Kidney (tissue), 14 donors: ENCODE data around the gene ATP1B3. TPM values are rescaled to one million over a fixed set of nuclear protein-coding genes. Genes with fewer than 3 reads are reported as not detected.

Experiments used
- DNase-seq, 5 donors: peaks; one replicate each; pipeline ENCODE4 v3.0.0-alpha.2; 2013 to 2020
- FAIRE-seq: peaks from 2 replicates; lab custom pipeline; 2012; peaks lifted over from hg19 to GRCh38; lab: Jason Lieb, UNC
- H3K27ac ChIP-seq, 2 donors: one replicate each; pipeline ENCODE4 v1.7.0; 2013; ENCODE audit warnings: low read depth in 2 of 2, low read length in 2 of 2, inconsistent platforms in 1 of 2
- H3K27me3 ChIP-seq: one replicate; pipeline ENCODE4 v1.7.1; 2013; ENCODE audit warnings: low read length, inconsistent platforms; ENCODE audit not compliant: control insufficient read depth, insufficient read depth
- H3K36me3 ChIP-seq, 3 donors: one replicate each; pipeline versions ENCODE4 v1.7.0 to v1.7.1; 2013; ENCODE audit warnings: low read length in 3 of 3, control low read depth in 1 of 3, inconsistent platforms in 1 of 3; ENCODE audit not compliant: insufficient read depth in 3 of 3, control insufficient read depth in 2 of 3
- H3K4me1 ChIP-seq, 3 donors: one replicate each; pipeline versions ENCODE4 v1.7.0 to v1.7.1; 2013; ENCODE audit warnings: low read length in 3 of 3, inconsistent platforms in 1 of 3, low read depth in 1 of 3; ENCODE audit not compliant: control insufficient read depth in 2 of 3, insufficient read depth in 2 of 3
- H3K4me3 ChIP-seq, 3 donors: one replicate each; pipeline versions ENCODE4 v1.7.0 to v1.8.1; 2013; ENCODE audit warnings: low read length in 3 of 3, control low read depth in 1 of 3, inconsistent platforms in 1 of 3
- H3K9ac ChIP-seq, 3 donors: one replicate each; pipeline versions ENCODE4 v1.7.0 to v1.7.1; 2013; ENCODE audit warnings: low read length in 3 of 3, control low read depth in 1 of 3, inconsistent platforms in 1 of 3
- H3K9me3 ChIP-seq, 3 donors: one replicate each; pipeline versions ENCODE4 v1.7.0 to v1.7.1; 2013; ENCODE audit warnings: low read length in 3 of 3, control low read depth in 1 of 3, inconsistent platforms in 1 of 3; ENCODE audit not compliant: control insufficient read depth in 2 of 3, insufficient read depth in 1 of 3
- CTCF ChIP-seq: IDR thresholded peaks from 3 replicates; pipeline ENCODE4 v1.5.1; 2012; ENCODE audit warnings: mild to moderate bottlenecking, moderate library complexity, borderline replicate concordance; ENCODE audit not compliant: insufficient read depth; ENCODE audit errors: extremely low read depth
- intact Hi-C: fragments of 100-400 bp; cut with DNase I; formaldehyde crosslinking; loops from one replicate; pipeline ENCODE4 v1.11.1; 2022
- polyA plus RNA-seq: library from polyadenylated mRNA; stranded (reverse); fragments of 350-450 nt; fragmentation: Illumina TruSeq; extraction: RNeasy Lipid Tissue Mini Kit (QIAGEN cat#74804); gene quantifications from one replicate; pipeline ENCODE4 v1.2.3, GENCODE V29; 2014; ENCODE audit warnings: low read depth, low replicate concordance; ENCODE audit not compliant: insufficient read depth
- total RNA-seq: library from RNA; stranded (reverse); fragmentation: NEBNext Ultra II Directional; extraction: Animal tissue kit (Norgen Biotek cat#: 25700); gene quantifications from one replicate; pipeline ENCODE4 v1.2.1, GENCODE V29; 2021
- donor health status: control.
- donor health status: control.
- donor health status: control.
- donor health status: control.
- donor health status: control.
- donor health status: DM: yes; HTN: yes; CAD: no.
- donor health status: Normal renal cell carcinoma (clear cell type).

The ATP1B3 gene
- total and polyA plus RNA-seq, 2 donors from 2014 or later = 110 to 195 TPM

- Histone ChIP-seq H3K4me3 (no peak overlapping the region), H3K9me3 (no peaks in the 10 kb centered on the region), H3K4me1 (peaks cover 0 to 4% (median 3%) of the 10 kb centered on the region in 3 donors), H3K27ac (no peak overlapping the region), H3K9ac (no peak overlapping the region), H3K36me3 (peaks cover 0 to 16% (median 7%) of the 10 kb centered on the region in 3 donors), H3K27me3 (no peaks in the 10 kb centered on the region)
- DNase-seq (no peak), FAIRE-seq (no peak)
- no peak for TF ChIP-seq CTCF
- intact Hi-C loops = loop anchor here (10.0 kb wide), 1 partner anchor 325 kb away; no protein-coding TSS in a partner anchor
These were observed 83.4 kb downstream of the ATP1B3 start for GRCh38 chr3:141959589-141960554.

GRCh38 chr3:141960731-141961130, 84.3 kb downstream of the ATP1B3 start:
- DNase-seq = no peak
- Histone ChIP-seq H3K27me3 (no peaks in the 10 kb centered on the region), H3K4me1 (no peaks in the 10 kb centered on the region), H3K9ac (no peak overlapping the region), H3K27ac (no peak overlapping the region), H3K4me3 (no peak overlapping the region), H3K36me3 (peaks cover 0 to 16% (median 7%) of the 10 kb centered on the region in 3 donors), H3K9me3 (no peaks in the 10 kb centered on the region)
- no peak for TF ChIP-seq CTCF
- intact Hi-C loops = loop anchor here (10.0 kb wide), 1 partner anchor 324 kb away; no protein-coding TSS in a partner anchor
- FAIRE-seq = no peak

GRCh38 chr3:141963301-141963700, 86.9 kb downstream of the ATP1B3 start:
- FAIRE-seq (no peak), DNase-seq (no peak)
- Histone ChIP-seq H3K27ac (no peak overlapping the region), H3K36me3 (peaks cover 0 to 12% (median 7%) of the 10 kb centered on the region in 3 donors), H3K4me3 (no peak overlapping the region), H3K27me3 (no peaks in the 10 kb centered on the region), H3K4me1 (peaks cover 0 to 3% (median 0%) of the 10 kb centered on the region in 3 donors), H3K9ac (no peak overlapping the region), H3K9me3 (no peaks in the 10 kb centered on the region)
- no peak for TF ChIP-seq CTCF
- intact Hi-C loops = loop anchor here (10.0 kb wide), 1 partner anchor 322 kb away; no protein-coding TSS in a partner anchor
